Uterus (tissue), 2 donors: ENCODE results near the gene ORM2.

Experiments
- CTCF ChIP-seq, 4 experiments: fragments of 200-600 bp in 2 of 4; fragments of 450-650 bp in 2 of 4; sonication (generic) in 2 of 4; IDR thresholded peaks; one replicate each; pipeline ENCODE4 v1.5.1; 2016 to 2019; ENCODE audit warnings: antibody characterized with exemption in 4 of 4, mild to moderate bottlenecking in 2 of 4, moderate library complexity in 1 of 4
- POLR2A ChIP-seq, 2 donors: fragments of 450-650 bp; IDR thresholded peaks; one replicate each; pipeline ENCODE4 v1.6.1; 2016; ENCODE audit warnings: antibody characterized with exemption in 2 of 2, mild to moderate bottlenecking in 1 of 2, moderate library complexity in 1 of 2

DNA sequence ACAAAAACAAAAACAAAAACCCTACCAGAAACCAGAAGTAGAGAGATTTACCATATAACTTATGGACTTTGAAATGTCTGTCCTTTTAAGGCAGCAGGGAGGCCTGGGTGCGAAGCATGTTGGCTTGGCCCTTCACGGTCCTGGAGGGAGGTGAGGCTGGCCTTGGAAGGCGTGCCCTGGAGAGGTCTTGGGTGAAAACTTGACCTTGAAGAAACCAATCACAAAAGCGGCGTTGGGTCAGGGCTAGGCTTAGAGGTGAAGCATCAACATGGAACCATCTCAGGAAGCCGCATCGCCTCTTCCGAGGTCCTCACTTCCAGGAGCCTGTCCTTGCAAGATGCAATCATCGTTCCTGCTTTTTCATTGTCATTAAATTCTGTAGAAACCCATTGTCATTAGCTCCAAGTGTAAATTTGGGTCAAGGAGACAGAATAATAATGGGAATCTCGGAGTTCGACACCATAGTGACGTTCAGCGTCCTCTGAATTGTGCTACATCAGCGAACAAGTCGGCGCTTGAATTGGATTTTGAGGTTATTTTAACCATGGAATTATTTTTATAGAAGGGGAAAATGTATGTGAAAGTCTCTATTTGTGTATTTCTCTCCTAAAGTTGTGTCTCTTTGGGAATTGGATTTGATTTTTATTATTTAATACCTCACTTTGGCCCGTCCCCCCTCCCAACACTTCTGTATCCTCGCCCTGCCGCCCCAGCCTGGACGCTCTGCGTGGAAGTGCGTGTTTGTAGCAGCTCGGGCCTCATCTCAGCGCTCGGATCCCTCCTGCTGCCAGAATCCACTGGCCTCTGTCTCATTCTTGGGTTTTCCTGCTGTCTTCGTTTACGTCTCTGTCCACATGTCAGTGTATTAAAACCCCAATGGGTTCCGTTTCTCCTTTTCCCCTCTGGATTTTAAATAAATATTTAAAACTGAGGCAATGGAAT lies 17.8 kb upstream of the ORM2 start:
- TF ChIP-seq POLR2A (IDR thresholded peaks at IDR 0.05) (no peak), CTCF (IDR thresholded peaks at IDR 0.05) (no peak)
